SK-N-SH (cell line): ENCODE results near the gene AFF3. TPM values are rescaled to one million over a fixed set of nuclear protein-coding genes. Genes with fewer than 3 reads are reported as not detected.

Experiments
- CTCF ChIA-PET: fragments of 300-600, 350-600 bp; formaldehyde crosslinking; extraction: SDS; loops from one replicate; lab custom pipeline; 2021; lab: Yijun Ruan, JAX
- POLR2A ChIA-PET: fragments of 350-600 bp; sonication (Branson Sonifier 250); formaldehyde crosslinking; extraction: SDS; loops from one replicate; lab custom pipeline; 2020; ENCODE audit warnings: antibody characterized with exemption, inconsistent platforms; lab: Yijun Ruan, JAX
- DNase-seq: peaks from one replicate; pipeline ENCODE4 v3.0.0; 2012
- H2AFZ ChIP-seq: fragments of 200-600 bp; sonication (generic); 2 replicates; pipeline ENCODE4 v1.8.1; 2016; ENCODE audit warnings: antibody characterized with exemption, mild to moderate bottlenecking, low read depth
- H3F3A ChIP-seq: fragments of 200-600 bp; sonication (generic); replicated peaks from 2 replicates; pipeline ENCODE3; 2016; ENCODE audit warnings: antibody characterized with exemption, mild to moderate bottlenecking; ENCODE audit not compliant: insufficient read depth
- H3K27ac ChIP-seq, 2 experiments: fragments of 200-500 bp in 1 of 2; fragments of 200-600 bp in 1 of 2; sonication (Bioruptor generic) in 1 of 2; sonication (generic), shearing (Covaris generic) in 1 of 2; 2 replicates each; pipeline versions ENCODE4 v1.5.1 to v1.6.1; 2014 to 2016; ENCODE audit warnings: low read depth in 2 of 2, inconsistent platforms in 1 of 2, low read length in 1 of 2, mild to moderate bottlenecking in 1 of 2, mixed read lengths in 1 of 2
- H3K27me3 ChIP-seq: fragments of 200-600 bp; sonication (generic), shearing (Covaris generic); 2 replicates; pipeline ENCODE4 v1.6.1; 2016; ENCODE audit warnings: mixed run types; ENCODE audit not compliant: insufficient read depth
- H3K36me3 ChIP-seq, 2 experiments: fragments of 200-500 bp in 1 of 2; fragments of 200-600 bp in 1 of 2; sonication (Bioruptor generic) in 1 of 2; sonication (generic) in 1 of 2; replicated peaks in 1 of 2; 2 replicates each; pipeline versions ENCODE3 to v1.5.1; 2014 to 2016; ENCODE audit warnings: low read length in 1 of 2, mild to moderate bottlenecking in 1 of 2; ENCODE audit not compliant: insufficient read depth in 2 of 2, control insufficient read depth in 1 of 2
- H3K4me1 ChIP-seq, 2 experiments: fragments of 200-500 bp in 1 of 2; fragments of 200-600 bp in 1 of 2; sonication (Bioruptor generic) in 1 of 2; sonication (generic), shearing (Covaris generic) in 1 of 2; 2 replicates each; pipeline versions ENCODE4 v1.5.1 to v1.6.1; 2014 to 2016; ENCODE audit warnings: low read depth in 1 of 2, low read length in 1 of 2, mixed run types in 1 of 2; ENCODE audit not compliant: insufficient read depth in 2 of 2, control insufficient read depth in 1 of 2
- H3K4me2 ChIP-seq: fragments of 200-600 bp; sonication (generic), shearing (Covaris generic); 2 replicates; pipeline ENCODE4 v1.6.1; 2017; ENCODE audit warnings: mixed run types
- H3K4me3 ChIP-seq, 2 experiments: fragments of 200-500 bp in 1 of 2; fragments of 200-600 bp in 1 of 2; sonication (Bioruptor generic) in 1 of 2; sonication (generic), shearing (Covaris generic) in 1 of 2; 2 replicates each; pipeline versions ENCODE4 v1.5.1 to v1.8.1; 2014 to 2016; ENCODE audit warnings: low read depth in 2 of 2, inconsistent platforms in 1 of 2, low read length in 1 of 2, mild to moderate bottlenecking in 1 of 2, mixed read lengths in 1 of 2, moderate library complexity in 1 of 2
- H3K79me2 ChIP-seq: fragments of 200-600 bp; sonication (generic); 2 replicates; pipeline ENCODE4 v1.8.1; 2017; ENCODE audit warnings: mild to moderate bottlenecking; ENCODE audit not compliant: insufficient read depth
- H3K9ac ChIP-seq: fragments of 200-600 bp; sonication (generic); 2 replicates; pipeline ENCODE4 v1.6.1; 2017; ENCODE audit warnings: mixed run types
- H3K9me2 ChIP-seq: fragments of 200-600 bp; sonication (generic); 2 replicates; pipeline ENCODE4 v1.6.1; 2017; ENCODE audit warnings: mixed run types
- H3K9me3 ChIP-seq: fragments of 200-600 bp; sonication (generic); 2 replicates; pipeline ENCODE4 v1.6.1; 2017; ENCODE audit warnings: mixed run types, mild to moderate bottlenecking, moderate library complexity
- H4K20me1 ChIP-seq: fragments of 200-600 bp; sonication (generic); 2 replicates; pipeline ENCODE4 v1.6.1; 2017; ENCODE audit warnings: mild to moderate bottlenecking, mixed run types; ENCODE audit not compliant: insufficient read depth
- CHD2 ChIP-seq: fragments of 150-350 bp; IDR thresholded peaks from 2 replicates; pipeline ENCODE4 v1.6.1; 2018; ENCODE audit warnings: low read length; ENCODE audit not compliant: partially characterized antibody
- FOXJ3 ChIP-seq: sonication (generic); formaldehyde crosslinking; IDR thresholded peaks from 2 replicates; pipeline ENCODE4 v1.5.1; 2020; ENCODE audit warnings: mild to moderate bottlenecking, missing genetic modification reagents
- GABPA ChIP-seq: IDR thresholded peaks from 2 replicates; pipeline ENCODE4 v1.4.0; 2012; ENCODE audit warnings: low read depth, mild to moderate bottlenecking
- MEF2A ChIP-seq: IDR thresholded peaks from 2 replicates; pipeline ENCODE4 v1.4.0; 2012; ENCODE audit warnings: low read depth, borderline replicate concordance
- POLR2AphosphoS5 ChIP-seq: IDR thresholded peaks from 2 replicates; pipeline ENCODE4 v1.6.1; 2012; ENCODE audit warnings: low read depth, low read length
- REST ChIP-seq: IDR thresholded peaks from 2 replicates; pipeline ENCODE4 v1.6.1; 2012; ENCODE audit warnings: mild to moderate bottlenecking, low read depth, low read length, moderate library complexity
- RXRA ChIP-seq: IDR thresholded peaks from 2 replicates; pipeline ENCODE4 v1.4.0; 2012; ENCODE audit warnings: low read depth, mild to moderate bottlenecking, borderline replicate concordance
- SMC3 ChIP-seq: IDR thresholded peaks from 2 replicates; pipeline ENCODE4 v1.6.1; 2012; ENCODE audit warnings: low read depth, low read length, improper control_type of control experiment
- WGBS: methylation state at CpG from one replicate; pipeline ENCODE4 v1.1.6; 2017; ENCODE audit warnings: low lambda C conversion rate; 5-methylcytosine and 5-hydroxymethylcytosine counted together
- polyA plus RNA-seq, 3 experiments: library from polyadenylated mRNA; depleted of rRNA; stranded (reverse); fragments of >200 nt; gene quantifications; 2 replicates each; pipeline ENCODE4 v1.2.3, GENCODE V29; 2012
- TF ChIP-seq, protein P1 (sequence below): fragments of 200-600 bp; sonication (generic); IDR thresholded peaks from 2 replicates; pipeline ENCODE4 v1.6.1; 2017; ENCODE audit warnings: antibody characterized with exemption, mild to moderate bottlenecking, moderate library complexity

AFF3 gene, protein sequence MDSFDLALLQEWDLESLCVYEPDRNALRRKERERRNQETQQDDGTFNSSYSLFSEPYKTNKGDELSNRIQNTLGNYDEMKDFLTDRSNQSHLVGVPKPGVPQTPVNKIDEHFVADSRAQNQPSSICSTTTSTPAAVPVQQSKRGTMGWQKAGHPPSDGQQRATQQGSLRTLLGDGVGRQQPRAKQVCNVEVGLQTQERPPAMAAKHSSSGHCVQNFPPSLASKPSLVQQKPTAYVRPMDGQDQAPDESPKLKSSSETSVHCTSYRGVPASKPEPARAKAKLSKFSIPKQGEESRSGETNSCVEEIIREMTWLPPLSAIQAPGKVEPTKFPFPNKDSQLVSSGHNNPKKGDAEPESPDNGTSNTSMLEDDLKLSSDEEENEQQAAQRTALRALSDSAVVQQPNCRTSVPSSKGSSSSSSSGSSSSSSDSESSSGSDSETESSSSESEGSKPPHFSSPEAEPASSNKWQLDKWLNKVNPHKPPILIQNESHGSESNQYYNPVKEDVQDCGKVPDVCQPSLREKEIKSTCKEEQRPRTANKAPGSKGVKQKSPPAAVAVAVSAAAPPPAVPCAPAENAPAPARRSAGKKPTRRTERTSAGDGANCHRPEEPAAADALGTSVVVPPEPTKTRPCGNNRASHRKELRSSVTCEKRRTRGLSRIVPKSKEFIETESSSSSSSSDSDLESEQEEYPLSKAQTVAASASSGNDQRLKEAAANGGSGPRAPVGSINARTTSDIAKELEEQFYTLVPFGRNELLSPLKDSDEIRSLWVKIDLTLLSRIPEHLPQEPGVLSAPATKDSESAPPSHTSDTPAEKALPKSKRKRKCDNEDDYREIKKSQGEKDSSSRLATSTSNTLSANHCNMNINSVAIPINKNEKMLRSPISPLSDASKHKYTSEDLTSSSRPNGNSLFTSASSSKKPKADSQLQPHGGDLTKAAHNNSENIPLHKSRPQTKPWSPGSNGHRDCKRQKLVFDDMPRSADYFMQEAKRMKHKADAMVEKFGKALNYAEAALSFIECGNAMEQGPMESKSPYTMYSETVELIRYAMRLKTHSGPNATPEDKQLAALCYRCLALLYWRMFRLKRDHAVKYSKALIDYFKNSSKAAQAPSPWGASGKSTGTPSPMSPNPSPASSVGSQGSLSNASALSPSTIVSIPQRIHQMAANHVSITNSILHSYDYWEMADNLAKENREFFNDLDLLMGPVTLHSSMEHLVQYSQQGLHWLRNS (N-terminal part only)
- polyA plus RNA-seq (2012; rRNA removed) = 0.24 and 0.36 TPM in 2 replicates
- polyA plus RNA-seq (2012; cell fraction: cytosol; rRNA removed) = 0.22 and 0.59 TPM in 2 replicates
- 0.62 and 1.0 TPM in 2 replicates for polyA plus RNA-seq (2012; cell fraction: nucleus; rRNA removed)

DNA sequence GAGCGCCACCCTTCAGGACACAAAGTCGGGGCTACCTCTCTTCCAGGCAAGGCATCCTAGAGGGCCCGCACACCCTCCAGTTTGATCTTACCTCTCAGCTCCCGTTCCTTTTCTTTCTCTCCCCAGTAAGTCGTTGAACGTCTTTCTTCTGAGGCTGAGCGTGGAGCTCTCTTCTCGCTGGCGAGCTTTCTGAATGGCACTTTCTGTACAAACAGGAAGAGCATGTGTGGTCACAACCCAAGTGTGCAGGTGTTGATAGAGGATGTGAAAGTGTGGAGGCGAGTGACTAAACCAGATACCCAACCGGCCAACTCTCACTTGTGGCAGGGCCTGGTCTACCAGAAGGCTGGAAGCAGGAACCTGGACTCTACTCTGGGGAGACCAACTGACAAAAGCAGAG, at the start of gene AFF3:
AFF3 (minus strand) TSS at position 198 of the 400 bp plus-strand sequence. CDS start 38,136 bp downstream, outside the sequence.
- H3K9ac ChIP-seq = no peak within 1 kb of the TSS
- no peaks in the 10 kb centered on the region for H3K36me3 ChIP-seq
- H3K27ac ChIP-seq = no peak within 1 kb of the TSS
- H3K4me1 ChIP-seq = peaks cover 0 to 17% of the 10 kb centered on the region in 2 experiments; a peak in 2 of 4 replicates
- H3K4me3 ChIP-seq = no peak within 1 kb of the TSS
- no peak for TF ChIP-seq FOXJ3 (CRISPR knock-in tag)
- TF ChIP-seq CHD2 = no peak
- no peak for TF ChIP-seq SMC3
- TF ChIP-seq MEF2A = no peak
- TF ChIP-seq GABPA = no peak
- TF ChIP-seq POLR2AphosphoS5 = no peak
- TF ChIP-seq, protein P1, sequence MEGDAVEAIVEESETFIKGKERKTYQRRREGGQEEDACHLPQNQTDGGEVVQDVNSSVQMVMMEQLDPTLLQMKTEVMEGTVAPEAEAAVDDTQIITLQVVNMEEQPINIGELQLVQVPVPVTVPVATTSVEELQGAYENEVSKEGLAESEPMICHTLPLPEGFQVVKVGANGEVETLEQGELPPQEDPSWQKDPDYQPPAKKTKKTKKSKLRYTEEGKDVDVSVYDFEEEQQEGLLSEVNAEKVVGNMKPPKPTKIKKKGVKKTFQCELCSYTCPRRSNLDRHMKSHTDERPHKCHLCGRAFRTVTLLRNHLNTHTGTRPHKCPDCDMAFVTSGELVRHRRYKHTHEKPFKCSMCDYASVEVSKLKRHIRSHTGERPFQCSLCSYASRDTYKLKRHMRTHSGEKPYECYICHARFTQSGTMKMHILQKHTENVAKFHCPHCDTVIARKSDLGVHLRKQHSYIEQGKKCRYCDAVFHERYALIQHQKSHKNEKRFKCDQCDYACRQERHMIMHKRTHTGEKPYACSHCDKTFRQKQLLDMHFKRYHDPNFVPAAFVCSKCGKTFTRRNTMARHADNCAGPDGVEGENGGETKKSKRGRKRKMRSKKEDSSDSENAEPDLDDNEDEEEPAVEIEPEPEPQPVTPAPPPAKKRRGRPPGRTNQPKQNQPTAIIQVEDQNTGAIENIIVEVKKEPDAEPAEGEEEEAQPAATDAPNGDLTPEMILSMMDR = no peak
- no peak for TF ChIP-seq REST
- TF ChIP-seq RXRA = no peak
- H3K9me2 ChIP-seq = no peaks in the 10 kb centered on the region
- H4K20me1 ChIP-seq = no peaks in the 10 kb centered on the region
- ChIA-PET POLR2A (interaction anchor here (0.6 kb wide), 1 partner anchor 10 kb away, joined by 3 read pairs; no protein-coding TSS in a partner anchor), CTCF (interaction anchor here (1.3 kb wide), 1 partner anchor 36 kb away, joined by 3 read pairs; no protein-coding TSS in a partner anchor)
- no peaks in the 10 kb centered on the region for H3F3A ChIP-seq
- WGBS = 65% methylated on average over 10 of the region's 11 CpGs
- H3K4me2 ChIP-seq = no peak within 1 kb of the TSS
- H2AFZ ChIP-seq = no peak within 1 kb of the TSS
- no peaks in the 10 kb centered on the region for H3K79me2 ChIP-seq
- no peaks in the 10 kb centered on the region for H3K27me3 ChIP-seq
- H3K9me3 ChIP-seq = no peaks in the 10 kb centered on the region
- DNase-seq = no peak
